Fibroblast of lung (primary cell): ENCODE results near the gene CLECL1. TPM values are rescaled to one million over a fixed set of nuclear protein-coding genes. Genes with fewer than 3 reads are reported as not detected.

Source experiments
- DNase-seq, 2 donors: peaks; one replicate each; pipeline versions ENCODE4 v3.0.0 to v3.0.0-alpha.2; 2010; ENCODE audit warnings: low read depth in 2 of 2
- H2AFZ ChIP-seq: 2 replicates; pipeline ENCODE4 v1.5.1; 2012; ENCODE audit warnings: low read length, control low read depth, inconsistent platforms
- H3K27ac ChIP-seq: 2 replicates; pipeline ENCODE4 v1.5.1; 2011; ENCODE audit warnings: low read length, control low read depth; ENCODE audit not compliant: insufficient read depth
- H3K27me3 ChIP-seq: 2 replicates; pipeline ENCODE4 v1.5.1; 2011; ENCODE audit warnings: mild to moderate bottlenecking, low read length; ENCODE audit not compliant: control insufficient read depth, insufficient read depth
- H3K36me3 ChIP-seq: 2 replicates; pipeline ENCODE4 v1.5.1; 2011; ENCODE audit warnings: low read length; ENCODE audit not compliant: control insufficient read depth, insufficient read depth
- H3K4me1 ChIP-seq: 2 replicates; pipeline ENCODE4 v1.5.1; 2011; ENCODE audit warnings: low read length; ENCODE audit not compliant: control insufficient read depth, insufficient read depth; ENCODE audit errors: extremely low read depth
- H3K4me2 ChIP-seq: 2 replicates; pipeline ENCODE4 v1.5.1; 2011; ENCODE audit warnings: low read length, control low read depth; ENCODE audit not compliant: insufficient read depth; ENCODE audit errors: extremely low read depth
- H3K4me3 ChIP-seq, 4 experiments: fragments of 200-600 bp in 1 of 4; sonication (generic) in 1 of 4; replicated peaks in 1 of 4; 2 replicates each; pipeline ENCODE4 v1.5.1; 2011 to 2016; ENCODE audit warnings: low read length in 4 of 4, low read depth in 3 of 4, mild to moderate bottlenecking in 3 of 4, control low read depth in 2 of 4, inconsistent platforms in 1 of 4, mixed read lengths in 1 of 4; ENCODE audit not compliant: insufficient read depth in 1 of 4; ENCODE audit errors: control extremely low read depth in 1 of 4
- H3K79me2 ChIP-seq: 2 replicates; pipeline ENCODE4 v1.5.1; 2012; ENCODE audit warnings: mild to moderate bottlenecking, low read length, inconsistent platforms; ENCODE audit not compliant: control insufficient read depth, insufficient read depth
- H3K9ac ChIP-seq: 2 replicates; pipeline ENCODE4 v1.5.1; 2011; ENCODE audit warnings: mild to moderate bottlenecking, low read length, control low read depth; ENCODE audit not compliant: insufficient read depth
- H3K9me3 ChIP-seq: 2 replicates; pipeline ENCODE4 v1.5.1; 2012; ENCODE audit warnings: low read depth, low read length; ENCODE audit not compliant: control insufficient read depth, insufficient read depth
- H4K20me1 ChIP-seq: 2 replicates; pipeline ENCODE4 v1.5.1; 2011; ENCODE audit warnings: low read length; ENCODE audit not compliant: control insufficient read depth, insufficient read depth; ENCODE audit errors: extremely low read depth
- EZH2 ChIP-seq: IDR thresholded peaks from 2 replicates; pipeline ENCODE4 v1.5.1; 2012; ENCODE audit warnings: low read length, control low read depth, mild to moderate bottlenecking; ENCODE audit errors: missing control alignments
- polyA plus RNA-seq, 2 donors: library from polyadenylated mRNA; depleted of rRNA in 1 of 2; stranded (reverse) in 1 of 2; unstranded in 1 of 2; fragments of >200 nt; gene quantifications; 2 replicates each; pipeline ENCODE4 v1.2.1, GENCODE V29; 2011 to 2012; ENCODE audit warnings: missing spikeins in 1 of 2
- total RNA-seq: library from RNA; depleted of rRNA; stranded (reverse); fragments of >200 nt; gene quantifications from 2 replicates; pipeline ENCODE4 v1.2.1, GENCODE V29; 2014
- TF ChIP-seq, protein P1 (sequence below), 2 donors: IDR thresholded peaks in 1 of 2; conservative IDR thresholded peaks in 1 of 2; 1 replicate in 1 of 2; 2 replicates in 1 of 2; pipeline ENCODE4 v1.5.1; 2011 to 2012; ENCODE audit warnings: low read length in 2 of 2, control low read depth in 1 of 2, inconsistent platforms in 1 of 2, low read depth in 1 of 2, mild to moderate bottlenecking in 1 of 2

The CLECL1 gene
- total and polyA plus RNA-seq, 2 donors (not counting 1 experiment from before 2014, with no cell fraction given) = not detected

DNA sequence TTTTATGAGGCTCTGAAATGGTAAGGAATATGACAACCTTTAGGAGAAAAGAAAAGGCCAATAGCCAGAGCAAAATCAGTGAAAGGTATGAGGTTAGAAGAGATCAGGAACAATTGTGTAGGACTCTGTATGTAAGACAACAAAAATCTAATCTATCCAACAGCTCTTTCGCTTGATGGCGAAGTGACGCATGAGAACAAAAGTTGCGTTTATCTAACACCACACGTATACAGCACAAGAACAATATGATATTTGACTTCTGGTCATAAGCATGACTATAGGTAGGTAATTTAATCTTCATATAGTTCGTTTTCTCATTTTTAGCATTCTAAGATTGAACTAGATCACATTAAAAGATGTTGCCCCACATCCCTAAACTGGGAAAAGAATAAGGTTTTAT lies 1.5 kb downstream of the CLECL1 start:
- Histone ChIP-seq H3K27me3 (no peaks in the 10 kb centered on the region), H2AFZ (no peak overlapping the region), H3K4me1 (no peaks in the 10 kb centered on the region), H3K9me3 (no peaks in the 10 kb centered on the region), H3K4me2 (no peak overlapping the region), H3K79me2 (no peaks in the 10 kb centered on the region), H3K27ac (no peak overlapping the region), H3K36me3 (no peaks in the 10 kb centered on the region), H3K4me3 (no peak overlapping the region), H4K20me1 (no peaks in the 10 kb centered on the region), H3K9ac (no peak overlapping the region)
- TF ChIP-seq EZH2 = no peak
- TF ChIP-seq, protein P1, sequence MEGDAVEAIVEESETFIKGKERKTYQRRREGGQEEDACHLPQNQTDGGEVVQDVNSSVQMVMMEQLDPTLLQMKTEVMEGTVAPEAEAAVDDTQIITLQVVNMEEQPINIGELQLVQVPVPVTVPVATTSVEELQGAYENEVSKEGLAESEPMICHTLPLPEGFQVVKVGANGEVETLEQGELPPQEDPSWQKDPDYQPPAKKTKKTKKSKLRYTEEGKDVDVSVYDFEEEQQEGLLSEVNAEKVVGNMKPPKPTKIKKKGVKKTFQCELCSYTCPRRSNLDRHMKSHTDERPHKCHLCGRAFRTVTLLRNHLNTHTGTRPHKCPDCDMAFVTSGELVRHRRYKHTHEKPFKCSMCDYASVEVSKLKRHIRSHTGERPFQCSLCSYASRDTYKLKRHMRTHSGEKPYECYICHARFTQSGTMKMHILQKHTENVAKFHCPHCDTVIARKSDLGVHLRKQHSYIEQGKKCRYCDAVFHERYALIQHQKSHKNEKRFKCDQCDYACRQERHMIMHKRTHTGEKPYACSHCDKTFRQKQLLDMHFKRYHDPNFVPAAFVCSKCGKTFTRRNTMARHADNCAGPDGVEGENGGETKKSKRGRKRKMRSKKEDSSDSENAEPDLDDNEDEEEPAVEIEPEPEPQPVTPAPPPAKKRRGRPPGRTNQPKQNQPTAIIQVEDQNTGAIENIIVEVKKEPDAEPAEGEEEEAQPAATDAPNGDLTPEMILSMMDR (conservative IDR thresholded peaks at IDR 0.05 in 1 of 2, IDR thresholded peaks at IDR 0.05 in 1 of 2; ENCODE audit: low read depth in 1 of 2, low read length in 2 of 2) = no peak
- DNase-seq = no peak

DNA sequence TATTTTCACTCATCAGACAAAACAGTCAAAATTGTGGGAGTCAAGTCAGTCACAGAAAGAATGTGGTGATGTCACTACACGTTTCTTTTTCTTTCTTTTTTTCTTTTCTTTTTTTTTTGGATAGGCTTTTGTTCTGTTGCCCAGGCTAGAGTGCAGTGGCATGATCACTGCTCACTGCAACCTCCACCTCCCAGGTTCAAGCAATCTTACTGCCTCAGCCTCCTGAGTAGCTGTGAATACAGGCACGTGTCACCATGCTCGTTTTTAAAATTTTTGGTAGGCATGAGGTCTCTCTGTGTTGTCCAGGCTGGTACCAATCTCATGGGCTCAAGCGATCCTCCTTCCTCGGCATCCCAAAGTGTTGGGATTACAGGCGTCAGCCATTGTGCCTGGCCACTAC lies 2.3 kb downstream of the CLECL1 start:
- no peak overlapping the region for H3K4me2 ChIP-seq
- no peak for TF ChIP-seq EZH2
- TF ChIP-seq, protein P1 (conservative IDR thresholded peaks at IDR 0.05 in 1 of 2, IDR thresholded peaks at IDR 0.05 in 1 of 2; ENCODE audit: low read depth in 1 of 2, low read length in 2 of 2) = no peak

DNA sequence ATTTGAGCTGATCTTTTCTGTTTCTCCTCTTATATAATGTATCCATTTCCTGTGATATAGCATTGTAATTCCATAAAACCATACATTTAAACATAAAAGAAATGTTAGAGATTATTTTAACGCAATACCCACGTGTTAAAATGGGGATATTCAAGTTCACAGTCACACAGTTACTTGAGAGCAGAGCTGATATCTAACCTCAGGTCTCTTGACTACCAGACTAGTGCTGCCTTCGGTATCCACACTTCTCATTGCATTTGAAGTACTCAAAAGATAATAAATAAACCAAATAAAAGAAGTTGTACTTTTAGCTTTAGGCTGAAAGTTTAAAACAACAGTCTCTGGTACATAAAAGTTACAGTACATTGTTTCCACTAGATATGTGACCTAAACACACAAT lies 2.9 kb downstream of the CLECL1 start:
- H3K36me3 ChIP-seq = no peaks in the 10 kb centered on the region
- no peak for TF ChIP-seq EZH2
- TF ChIP-seq, protein P1 (conservative IDR thresholded peaks at IDR 0.05 in 1 of 2, IDR thresholded peaks at IDR 0.05 in 1 of 2; ENCODE audit: low read depth in 1 of 2, low read length in 2 of 2) = no peak
- no peaks in the 10 kb centered on the region for H3K4me1 ChIP-seq

More for the DNA sequence above, 2.3 kb downstream of the CLECL1 start:
- H3K36me3 ChIP-seq = no peaks in the 10 kb centered on the region
- H3K79me2 ChIP-seq = no peaks in the 10 kb centered on the region
- no peak overlapping the region for H3K4me3 ChIP-seq
- H2AFZ ChIP-seq = no peak overlapping the region
- H3K9ac ChIP-seq = no peak overlapping the region
- no peak overlapping the region for H3K27ac ChIP-seq
- H4K20me1 ChIP-seq = no peaks in the 10 kb centered on the region
- DNase-seq = no peak
- H3K4me1 ChIP-seq = no peaks in the 10 kb centered on the region
- no peaks in the 10 kb centered on the region for H3K9me3 ChIP-seq
- no peaks in the 10 kb centered on the region for H3K27me3 ChIP-seq

More for the DNA sequence above, 2.9 kb downstream of the CLECL1 start:
- Histone ChIP-seq H3K9me3 (no peaks in the 10 kb centered on the region), H3K27me3 (no peaks in the 10 kb centered on the region), H3K4me2 (no peak overlapping the region), H4K20me1 (no peaks in the 10 kb centered on the region), H3K9ac (no peak overlapping the region), H2AFZ (no peak overlapping the region), H3K4me3 (no peak overlapping the region), H3K27ac (no peak overlapping the region), H3K79me2 (no peaks in the 10 kb centered on the region)
- no peak for DNase-seq
